GM21786 (cell line): ENCODE measurements around the gene WFDC13.
"Not testable (repeated sequence)": the region's sequence is repeated elsewhere in the genome, so short reads cannot be mapped to it uniquely, and the experiment has no call there.

Experiments used
- ATAC-seq: cut with Tn5 transposase; IDR thresholded peaks from one replicate; pipeline ENCODE4 v1.9.1; 2021; ENCODE audit not compliant: unreplicated experiment

WFDC13 gene, protein sequence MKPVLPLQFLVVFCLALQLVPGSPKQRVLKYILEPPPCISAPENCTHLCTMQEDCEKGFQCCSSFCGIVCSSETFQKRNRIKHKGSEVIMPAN

DNA sequence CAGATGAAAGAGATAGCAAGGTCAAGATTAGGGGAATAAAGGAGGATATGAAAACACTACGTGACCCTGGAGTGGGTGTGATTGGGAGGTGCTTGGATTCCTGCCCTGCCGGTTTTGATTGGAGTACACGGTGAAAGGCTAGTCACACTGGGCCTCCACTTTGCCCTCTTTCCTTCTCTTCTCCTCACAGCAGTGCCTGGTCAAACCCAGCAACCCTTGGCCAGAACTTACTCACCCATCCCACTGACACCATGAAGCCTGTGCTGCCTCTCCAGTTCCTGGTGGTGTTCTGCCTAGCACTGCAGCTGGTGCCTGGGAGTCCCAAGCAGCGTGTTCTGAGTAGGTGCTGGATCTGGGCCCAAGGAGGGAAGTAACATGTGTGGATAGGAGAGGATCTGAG is at the start of gene WFDC13:
TSS of gene WFDC13 (plus strand) at position 166 of the 400 bp plus-strand sequence. CDS start at position 252, 86 bp downstream.
- no peak for ATAC-seq

DNA sequence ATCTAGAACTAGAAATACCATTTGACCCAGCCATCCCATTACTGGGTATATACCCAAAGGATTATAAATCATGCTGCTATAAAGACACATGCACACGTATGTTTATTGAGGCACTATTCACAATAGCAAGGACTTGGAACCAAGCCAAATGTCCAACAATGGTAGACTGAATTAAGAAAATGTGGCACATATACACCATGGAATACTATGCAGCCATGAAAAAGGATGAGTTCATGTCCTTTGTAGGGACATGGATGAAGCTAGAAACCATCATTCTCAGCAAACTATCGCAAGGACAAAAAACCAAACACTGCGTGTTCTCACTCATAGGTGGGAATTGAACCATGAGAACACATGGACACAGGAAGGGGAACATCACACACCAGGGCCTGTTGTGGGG is 44.8 kb upstream of the WFDC13 start:
- not testable (repeated sequence) for ATAC-seq

- ATAC-seq, result no peak
Observed at GRCh38 chr20:45670139-45670538, 31.7 kb upstream of the WFDC13 start, which contains the start of gene WFDC11. WFDC11 (minus strand) TSS chr20:45670239; CDS start chr20:45650600, 19,639 bp downstream.

DNA sequence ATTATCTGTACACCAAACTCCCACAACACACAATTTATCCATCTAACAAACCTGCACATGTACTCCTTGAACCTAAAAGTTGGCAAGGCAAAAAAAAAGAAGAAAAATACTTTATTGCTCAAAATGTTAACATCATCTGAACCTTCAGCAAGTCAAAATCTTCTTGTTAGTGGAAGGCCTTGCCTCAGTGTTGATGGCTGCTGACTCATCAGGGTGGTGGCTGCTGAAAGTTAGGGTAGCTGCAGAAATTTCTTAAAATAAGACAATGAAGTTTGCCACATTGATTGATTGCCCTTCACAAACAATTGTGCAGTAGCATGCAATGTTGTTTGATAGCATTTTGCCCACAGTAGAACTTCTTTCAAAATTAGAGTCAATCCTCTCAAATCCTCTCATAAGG is 29.1 kb upstream of the WFDC13 start:
- ATAC-seq, result no peak

DNA sequence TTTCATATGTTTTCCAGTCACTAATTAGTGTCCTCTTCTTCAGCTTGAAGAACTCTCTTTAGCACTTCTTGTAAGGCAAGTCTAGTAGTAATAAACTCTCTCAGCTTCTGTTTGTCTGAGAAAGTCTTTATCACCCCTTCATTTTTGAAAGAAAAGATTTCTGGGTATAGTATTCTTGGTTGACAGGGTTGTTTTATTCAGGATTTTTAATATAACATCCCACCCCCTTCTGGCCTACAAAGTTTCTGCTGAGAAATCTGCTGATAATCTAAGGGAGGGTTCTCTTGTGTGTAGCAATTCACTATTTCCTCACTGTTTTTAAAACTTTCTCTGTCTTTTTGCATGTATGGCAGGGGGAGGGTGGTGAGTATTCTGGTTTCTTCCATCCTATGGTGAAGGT is 22.2 kb upstream of the WFDC13 start:
- ATAC-seq, result no peak

- no peak for ATAC-seq
Observed at GRCh38 chr20:45685896-45686295, 15.9 kb upstream of the WFDC13 start.

DNA sequence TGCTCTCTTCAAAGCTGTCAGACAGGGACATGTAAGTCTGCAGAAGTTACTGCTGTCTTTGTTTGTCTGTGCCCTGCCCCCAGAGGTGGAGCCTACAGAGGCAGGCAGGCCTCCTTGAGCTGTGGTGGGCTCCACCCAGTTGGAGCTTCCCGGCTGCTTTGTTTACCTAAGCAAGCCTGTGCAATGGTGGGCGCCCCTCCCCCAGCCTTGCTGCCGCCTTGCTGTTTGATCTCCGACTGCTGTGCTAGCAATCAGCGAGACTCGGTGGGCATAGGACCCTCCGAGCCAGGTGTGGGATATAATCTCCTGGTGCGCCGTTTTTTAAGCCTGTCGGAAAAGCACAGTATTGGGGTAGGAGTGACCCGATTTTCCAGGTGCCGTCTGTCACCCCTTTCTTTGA is 8.5 kb upstream of the WFDC13 start:
- ATAC-seq, result not testable (repeated sequence)

- no peak for ATAC-seq
Observed at GRCh38 chr20:45695496-45695895, 6.3 kb upstream of the WFDC13 start.

DNA sequence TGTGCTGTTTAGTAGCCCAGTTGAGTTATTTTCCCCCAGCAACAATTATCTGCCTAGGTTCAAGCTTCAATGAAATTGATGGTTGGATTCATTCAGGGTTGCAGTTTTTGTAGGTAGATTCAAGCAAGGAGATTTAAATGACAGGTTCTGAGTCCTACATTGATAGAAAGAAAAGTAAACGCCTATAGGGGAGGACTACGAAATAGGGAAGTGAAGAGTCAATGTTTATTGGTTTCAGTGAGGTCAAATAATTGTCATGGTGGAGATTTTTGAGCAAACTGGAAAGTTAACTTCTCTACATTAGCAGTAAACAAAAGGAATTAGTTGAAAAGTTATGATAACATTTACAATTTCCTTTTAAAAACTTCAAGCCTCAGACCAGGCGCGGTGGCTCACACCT is 734 bp upstream of the WFDC13 start:
- ATAC-seq, result no peak

GRCh38 chr20:45704969-45705637 is 3.3 kb downstream of the WFDC13 start, which contains the start of gene WFDC10B:
WFDC10B (minus strand) TSS chr20:45705019; CDS start chr20:45685992, 19,027 bp downstream.
- no peak for ATAC-seq

DNA sequence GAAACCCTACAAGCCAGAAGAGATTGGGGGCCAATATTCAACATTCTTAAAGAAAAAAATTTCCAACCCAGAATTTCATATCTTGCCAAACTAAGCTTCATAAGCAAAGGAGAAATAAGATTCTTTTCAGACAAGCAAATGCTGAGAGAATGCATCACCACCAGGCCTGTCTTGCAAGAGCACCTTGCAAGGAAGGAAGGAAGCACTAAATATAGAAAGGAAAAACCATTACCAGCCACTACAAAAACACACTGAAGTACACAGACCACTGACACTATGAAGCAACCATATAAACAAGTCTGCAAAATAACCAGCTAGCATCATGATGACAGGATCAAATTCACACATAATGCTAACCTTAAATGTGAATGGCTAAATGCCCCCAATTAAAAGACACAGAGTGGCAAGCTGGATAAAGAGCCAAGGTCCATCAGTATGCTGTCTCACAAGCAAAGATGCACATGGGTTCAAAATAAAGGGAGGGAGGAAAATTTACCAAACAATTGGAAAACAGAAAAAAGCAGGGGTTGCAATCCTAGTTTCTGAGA is 14.4 kb downstream of the WFDC13 start:
- not testable (repeated sequence) for ATAC-seq

- ATAC-seq, result no peak
Observed at GRCh38 chr20:45722047-45722446, 20.2 kb downstream of the WFDC13 start, which contains the start of gene SPINT4. SPINT4 (plus strand) TSS chr20:45722347; CDS start chr20:45722368, 21 bp downstream.

DNA sequence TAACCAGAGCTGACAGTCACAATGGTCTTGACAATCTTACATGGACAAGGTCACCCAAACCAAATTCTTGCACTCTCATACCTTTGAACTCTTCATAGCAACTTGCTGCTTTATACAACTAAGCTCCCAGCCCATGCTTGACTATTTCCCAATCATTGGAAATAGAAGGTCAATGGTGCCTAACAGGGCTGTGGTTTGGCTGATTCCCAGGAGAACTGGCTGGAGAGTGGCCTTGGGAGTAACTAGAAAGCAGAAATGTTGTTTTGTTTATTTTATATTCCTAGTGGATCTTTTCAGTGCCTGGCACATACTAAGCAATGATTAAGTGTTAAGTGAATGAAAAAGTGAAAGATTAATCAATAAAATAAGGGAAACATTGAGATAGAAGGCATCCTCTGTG is 23.3 kb downstream of the WFDC13 start:
- ATAC-seq, result no peak

GRCh38 chr20:45727044-45727443 is 25.2 kb downstream of the WFDC13 start:
- ATAC-seq, result no peak

DNA sequence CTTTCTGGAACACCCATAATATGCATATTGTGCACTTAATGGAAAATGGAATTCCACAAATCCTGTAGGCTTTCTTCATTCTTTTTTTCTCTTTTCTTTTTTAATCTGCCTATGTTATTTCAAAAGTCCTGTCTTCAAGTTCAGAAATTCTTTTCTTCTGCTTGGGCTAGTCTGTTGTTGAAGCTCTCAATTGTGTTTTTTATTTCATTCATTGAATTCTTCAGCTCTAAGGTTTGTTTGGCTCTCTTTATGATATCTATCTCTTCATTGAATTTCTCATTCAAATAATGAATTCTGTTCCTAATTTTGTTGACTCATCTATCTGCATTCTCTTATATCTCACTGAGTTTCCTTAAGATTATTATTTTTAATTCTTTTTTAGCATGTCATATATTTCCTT is 30.4 kb downstream of the WFDC13 start:
- ATAC-seq, result no peak

- ATAC-seq, result no peak
Observed at GRCh38 chr20:45735552-45735951, 33.7 kb downstream of the WFDC13 start.

DNA sequence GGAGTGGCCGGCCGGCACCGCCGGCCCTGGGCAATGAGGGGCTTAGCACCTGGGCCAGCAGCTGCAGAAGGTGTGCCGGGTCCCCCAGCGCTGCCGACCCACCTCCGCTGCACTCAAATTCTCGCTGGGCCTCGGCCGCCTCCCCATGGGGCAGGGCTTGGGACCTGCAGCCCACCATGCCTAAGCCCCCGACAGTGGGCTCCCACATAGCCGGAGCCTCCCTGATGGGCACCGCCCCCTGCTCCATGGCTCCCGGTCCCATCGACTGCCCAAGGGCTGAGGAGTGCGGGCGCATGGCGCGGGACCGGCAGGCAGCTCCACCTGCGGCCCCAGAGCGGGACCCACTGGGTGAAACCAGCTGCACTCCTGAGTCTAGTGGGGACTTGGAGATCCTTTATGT is 34.1 kb downstream of the WFDC13 start:
- no peak for ATAC-seq

GRCh38 chr20:45742596-45742995 is 40.8 kb downstream of the WFDC13 start:
- ATAC-seq, result no peak

GRCh38 chr20:45745015-45745414 is 43.2 kb downstream of the WFDC13 start:
- no peak for ATAC-seq

- no peak for ATAC-seq
Observed at GRCh38 chr20:45751721-45752120, 49.9 kb downstream of the WFDC13 start.

- no peak for ATAC-seq
Observed at GRCh38 chr20:45752746-45753145, 50.9 kb downstream of the WFDC13 start.

DNA sequence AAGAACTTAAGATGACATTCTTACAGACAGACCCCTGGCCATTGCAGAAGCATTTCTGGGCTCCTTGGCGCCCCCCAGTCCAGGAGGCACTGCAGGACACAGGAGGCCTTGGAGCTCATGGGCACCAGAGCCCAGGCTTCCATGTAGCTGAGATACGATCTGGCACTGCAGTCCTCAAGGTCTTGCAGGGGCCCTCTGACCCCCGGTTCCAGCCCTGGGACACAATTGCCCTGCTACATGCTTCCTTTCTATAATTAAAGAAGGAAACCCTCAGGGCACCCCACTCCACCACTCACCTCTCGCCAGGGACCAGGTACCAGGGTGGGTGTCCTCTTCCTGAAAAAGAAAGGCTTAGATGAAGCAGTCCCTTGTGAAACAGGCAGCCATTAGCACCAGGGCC is 56.3 kb downstream of the WFDC13 start:
- no peak for ATAC-seq
